ENCODE results near the gene GMEB1.

GRCh38 chr1:28668956-28669723 lies 556 bp downstream of the GMEB1 start:
- peak in 2 of 4 donors; percentile 34 to 61 for TF ChIP-seq POLR2A (IDR thresholded peaks at IDR 0.05)
- no peak for TF ChIP-seq CTCF (IDR thresholded peaks at IDR 0.05)

Data from esophagus squamous epithelium (tissue), 4 donors.